ENCODE data around the gene ZFAND2A.

ZFAND2A gene

GRCh38 chr7:1104516-1105179 lies 55.3 kb downstream of the ZFAND2A start:
- DNase-seq = no peak

GRCh38 chr7:1103789-1104515 lies 56.0 kb downstream of the ZFAND2A start:
- DNase-seq = no peak

GRCh38 chr7:1103009-1103788 lies 56.8 kb downstream of the ZFAND2A start:
- DNase-seq = no peak
